Stimulated activated CD4-positive, alpha-beta T cell treated with anti-CD3 and anti-CD28 coated beads, Interleukin-15, amount 100 ng/mL, for 24 hours (primary cell): ENCODE results near the gene SPACA7.

ENCODE experiments used
- DNase-seq: peaks from one replicate; pipeline ENCODE4 v3.0.0-alpha.2; 2020

SPACA7 gene, protein sequence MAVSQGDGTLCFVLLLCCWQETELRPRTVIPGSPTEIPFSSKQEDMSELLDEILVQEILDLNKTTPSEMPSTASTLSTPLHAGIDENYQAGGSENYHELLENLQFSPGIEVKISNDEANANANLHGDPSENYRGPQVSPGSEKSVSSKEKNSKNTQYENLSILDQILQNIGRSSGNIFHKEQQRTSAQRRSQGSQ

DNA sequence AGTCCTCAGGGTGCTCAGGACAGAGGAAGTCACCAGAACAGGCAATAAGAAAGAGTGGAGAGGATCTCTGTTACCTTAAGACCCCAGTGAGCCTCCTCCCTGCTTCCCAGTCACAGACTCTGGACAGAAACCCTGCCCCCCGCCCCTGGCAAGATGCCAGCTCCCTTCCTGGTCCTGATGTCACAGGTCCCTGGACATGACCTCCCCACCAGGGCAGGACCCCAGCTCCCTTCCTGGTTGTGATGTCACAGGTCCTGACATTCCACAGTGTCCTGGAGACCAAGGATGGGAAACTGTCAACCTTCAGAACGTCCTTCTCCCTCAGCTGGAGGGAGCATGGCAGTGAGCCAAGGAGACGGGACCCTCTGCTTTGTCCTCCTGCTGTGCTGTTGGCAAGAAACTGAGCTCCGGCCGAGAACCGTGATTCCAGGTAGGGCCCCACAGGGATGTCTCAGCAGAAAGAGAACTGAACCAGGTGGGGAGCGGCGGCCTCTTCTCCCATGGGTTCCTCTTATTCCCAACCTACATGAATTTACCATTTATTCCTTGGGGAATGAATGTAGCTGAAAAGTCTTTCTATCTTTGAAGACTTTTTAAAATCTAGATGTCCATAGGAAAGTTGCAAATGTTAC, at the start of gene SPACA7:
SPACA7 (plus strand) TSS at position 306 of the 632 bp plus-strand sequence; CDS start at position 337, 31 bp downstream.
- no peak for DNase-seq

DNA sequence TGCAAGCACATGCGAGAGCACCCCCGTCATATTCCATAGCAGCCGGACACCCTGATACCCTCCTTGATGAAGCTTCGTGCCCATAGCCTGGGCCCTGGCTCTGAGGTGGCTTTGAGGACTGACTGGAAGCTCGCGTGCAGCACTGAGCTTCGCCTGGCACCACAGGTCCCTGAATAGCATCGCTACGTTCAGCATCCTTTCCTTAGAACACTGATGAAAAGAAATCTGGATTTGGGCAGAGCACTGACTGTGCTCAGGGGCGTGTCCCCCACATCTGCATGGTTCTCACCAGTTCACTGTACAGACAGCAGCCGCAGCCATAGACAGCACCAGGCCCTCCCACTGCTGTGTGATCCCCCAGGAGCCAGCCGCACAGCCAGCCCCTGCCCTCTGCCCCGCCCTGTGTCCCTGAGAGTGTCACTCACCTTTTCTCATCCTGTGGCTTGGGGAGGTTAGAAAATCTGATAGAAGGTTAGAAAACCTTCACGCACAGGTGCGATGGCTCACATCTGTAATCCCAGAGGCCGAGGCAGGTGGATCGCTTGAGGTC, 49.3 kb upstream of the SPACA7 start:
- no peak for DNase-seq

DNA sequence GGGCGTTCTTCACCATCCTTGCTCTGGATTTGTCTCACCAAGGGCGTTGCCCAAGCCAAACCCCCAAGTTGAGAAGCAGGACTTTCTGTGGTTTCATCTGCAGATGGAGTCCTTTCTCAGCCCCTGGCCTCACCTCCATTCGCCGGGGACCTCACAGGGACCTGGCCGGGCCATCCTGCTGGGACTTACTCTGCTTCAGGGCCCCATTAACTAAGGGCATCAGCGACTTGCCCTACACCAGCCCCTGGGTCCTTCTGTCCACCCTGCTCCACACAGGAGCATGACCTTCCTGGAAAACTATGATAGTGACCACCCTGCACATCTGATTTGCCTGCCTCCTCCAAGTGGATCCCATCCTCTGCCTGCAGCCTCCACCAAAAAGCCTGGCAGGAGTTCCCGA, 47.2 kb upstream of the SPACA7 start:
- DNase-seq, result no peak

DNA sequence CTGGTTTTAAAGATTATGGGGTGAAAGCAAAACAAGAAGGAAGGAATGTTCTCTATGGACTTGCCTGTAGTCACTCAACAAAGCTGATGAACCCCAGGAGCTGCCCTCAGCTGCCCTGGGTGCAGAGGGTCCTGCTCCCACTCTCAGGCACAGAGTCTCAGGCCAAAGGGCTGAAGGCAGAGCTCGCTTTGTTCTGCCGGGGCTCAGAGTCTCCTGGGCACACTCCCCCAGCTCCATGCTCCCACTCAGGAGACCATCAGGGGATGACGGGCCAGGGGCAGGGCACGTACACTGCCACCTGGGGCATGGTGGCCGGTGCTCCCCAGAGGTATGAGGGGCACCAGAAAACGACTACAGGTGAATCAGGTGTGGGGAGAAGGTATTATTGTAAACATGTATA, 46.8 kb upstream of the SPACA7 start:
- no peak for DNase-seq

DNA sequence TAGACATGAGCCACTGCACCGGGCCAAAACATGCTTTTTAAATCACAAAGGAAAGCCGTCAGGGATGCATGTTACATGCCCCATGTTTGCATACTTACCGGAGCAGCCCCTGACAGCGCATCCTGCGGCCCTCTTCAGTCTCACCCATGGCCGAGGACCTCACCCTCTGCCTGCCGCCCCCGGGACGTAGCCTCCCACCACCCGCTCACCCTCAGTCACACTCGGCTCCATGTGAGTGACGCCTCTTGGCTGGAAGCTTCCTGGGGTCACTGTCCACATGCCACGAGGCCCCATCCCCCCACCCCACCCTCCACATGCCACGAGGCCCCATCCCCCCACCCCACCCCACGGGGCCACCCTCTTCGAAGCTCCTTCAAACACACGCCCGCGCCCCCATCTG, 46.1 kb upstream of the SPACA7 start:
- DNase-seq, result no peak

DNA sequence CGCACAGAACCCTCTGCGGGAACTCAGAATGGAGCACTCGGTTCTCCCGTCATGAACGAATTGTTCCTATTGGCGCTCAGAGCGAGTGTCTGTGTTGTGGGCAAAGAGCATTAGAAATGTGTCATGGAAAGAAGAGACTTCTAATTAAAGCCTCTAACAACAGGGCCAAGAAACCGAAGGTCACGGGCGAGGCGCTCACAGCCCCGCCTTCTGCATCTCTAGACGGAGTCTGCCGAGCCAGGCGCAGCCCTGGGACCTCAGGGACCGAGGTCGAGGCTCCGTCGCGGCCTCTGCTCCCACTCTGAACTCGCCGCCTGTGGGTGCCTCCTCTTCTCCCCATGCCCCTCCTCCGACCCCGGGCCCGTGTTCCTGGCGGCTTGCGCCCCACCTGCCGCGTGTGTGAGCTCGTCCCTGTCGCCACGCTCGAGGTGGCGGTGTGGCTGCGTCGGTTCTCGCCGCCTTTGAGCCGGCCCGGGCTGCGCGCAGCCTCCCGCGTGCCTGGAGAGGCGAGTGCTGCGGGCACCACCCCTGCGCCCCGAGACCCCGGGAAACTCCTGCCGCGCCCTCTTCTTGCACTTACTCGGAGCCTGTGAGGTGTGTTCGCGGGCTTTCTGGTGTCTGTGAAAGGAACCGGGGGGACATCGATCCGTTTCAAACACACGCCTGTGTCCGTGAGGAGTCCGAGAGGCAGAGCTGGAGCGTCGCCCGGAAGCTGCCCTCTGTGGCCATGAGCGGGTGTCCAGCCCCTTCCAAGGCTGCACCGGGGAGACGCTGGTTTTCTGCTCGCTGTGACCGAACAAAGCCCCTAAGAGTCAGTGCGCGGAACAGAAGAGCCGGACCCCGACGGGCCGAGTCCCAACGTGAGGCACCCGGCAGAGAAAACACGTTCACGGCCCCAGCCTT, 45.4 kb upstream of the SPACA7 start:
- DNase-seq, result no peak

DNA sequence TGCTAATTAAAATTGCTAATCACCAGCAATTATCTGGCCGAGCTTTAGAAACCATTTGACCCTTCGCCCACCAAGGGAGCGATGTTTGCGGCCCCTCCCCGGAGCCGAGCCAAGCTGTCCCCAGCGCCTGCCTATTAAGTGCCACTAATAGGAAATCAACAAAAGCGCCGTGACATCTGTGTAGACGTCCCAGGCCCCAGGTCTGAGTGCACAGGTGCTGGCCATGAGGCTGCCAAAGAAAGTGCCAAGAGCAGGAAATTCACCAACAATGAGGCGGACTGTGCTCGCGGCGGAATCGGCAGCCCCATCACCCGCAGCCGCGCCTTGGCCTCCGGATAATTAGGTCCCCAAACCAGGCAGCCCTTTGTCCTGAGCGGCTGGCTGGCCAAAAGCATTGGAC, 44.5 kb upstream of the SPACA7 start:
- no peak for DNase-seq

DNA sequence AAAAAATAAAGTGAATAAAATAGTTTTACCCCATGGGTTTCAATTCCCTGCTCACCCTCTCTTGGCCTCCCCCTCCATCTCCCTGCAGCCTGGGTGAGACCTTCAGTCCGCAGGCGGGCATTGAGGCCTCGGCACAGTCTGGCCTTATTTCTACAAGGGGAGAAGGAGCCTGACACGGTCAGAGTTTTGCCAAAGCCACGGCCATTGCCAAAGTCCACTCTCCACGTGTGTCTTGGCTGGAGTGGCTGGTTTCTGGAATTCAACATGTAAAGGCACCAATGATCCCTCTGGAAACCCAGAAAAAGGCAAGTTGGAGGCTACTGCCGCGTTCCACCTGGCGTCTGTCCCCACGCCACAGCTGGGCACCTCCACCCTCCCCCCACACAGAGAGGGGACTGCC, 43.4 kb upstream of the SPACA7 start:
- DNase-seq, result no peak

DNA sequence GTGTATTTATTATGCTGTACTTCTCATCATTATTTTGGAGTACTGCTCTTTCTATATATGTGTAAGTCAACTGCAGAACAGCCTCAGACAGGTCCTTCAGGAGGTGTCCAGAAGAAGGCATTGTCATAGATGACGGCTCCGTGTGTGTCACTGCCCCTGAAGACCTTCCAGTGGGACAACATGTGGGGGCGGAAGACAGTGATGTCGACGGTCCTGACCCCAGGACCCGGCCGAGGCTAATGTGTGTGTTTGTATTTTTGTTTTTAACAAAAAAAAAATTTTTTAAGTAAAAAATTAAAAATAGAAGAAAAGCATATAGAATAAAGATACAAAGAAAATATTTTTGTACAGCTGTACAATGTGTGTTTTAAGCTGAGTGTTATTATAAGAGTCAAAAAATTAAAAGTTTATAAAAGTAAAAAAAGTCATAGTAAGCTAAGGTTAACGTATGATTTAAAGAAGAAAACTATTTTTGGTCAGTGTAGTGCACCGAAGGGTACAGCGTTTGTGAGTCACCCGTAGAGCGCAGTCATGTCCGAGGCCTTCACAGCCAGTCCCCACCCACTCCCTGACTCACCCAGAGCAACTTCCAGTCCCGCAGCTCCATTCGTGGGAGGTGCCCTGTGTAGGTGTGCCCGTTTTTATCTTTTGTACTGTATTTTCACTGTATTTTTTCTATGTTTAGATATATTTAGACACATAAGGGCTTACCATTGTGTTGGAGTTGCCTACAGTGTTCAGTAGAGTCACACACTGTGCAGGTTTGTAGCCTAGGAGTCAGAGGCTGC, 42.2 kb upstream of the SPACA7 start:
- DNase-seq, result no peak

DNA sequence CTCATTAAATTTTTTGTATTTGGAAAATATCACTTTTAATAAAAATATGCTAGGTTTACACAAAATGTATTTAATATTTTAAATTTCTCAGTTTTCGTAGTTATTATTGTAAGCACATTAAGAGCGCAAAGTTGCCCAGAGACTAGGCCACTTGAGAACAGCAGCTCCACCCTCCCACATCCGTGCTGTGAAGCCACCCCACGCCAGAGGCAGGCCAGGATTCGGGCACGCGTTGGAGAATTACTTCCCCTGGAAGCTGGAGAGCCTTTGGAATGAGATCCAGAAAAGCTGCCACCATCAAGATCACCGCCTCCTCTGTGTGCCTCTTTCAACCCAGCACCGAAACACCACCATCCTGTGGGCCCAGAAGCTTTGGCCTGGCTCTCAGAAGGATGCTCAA, 41.0 kb upstream of the SPACA7 start:
- DNase-seq, result no peak

DNA sequence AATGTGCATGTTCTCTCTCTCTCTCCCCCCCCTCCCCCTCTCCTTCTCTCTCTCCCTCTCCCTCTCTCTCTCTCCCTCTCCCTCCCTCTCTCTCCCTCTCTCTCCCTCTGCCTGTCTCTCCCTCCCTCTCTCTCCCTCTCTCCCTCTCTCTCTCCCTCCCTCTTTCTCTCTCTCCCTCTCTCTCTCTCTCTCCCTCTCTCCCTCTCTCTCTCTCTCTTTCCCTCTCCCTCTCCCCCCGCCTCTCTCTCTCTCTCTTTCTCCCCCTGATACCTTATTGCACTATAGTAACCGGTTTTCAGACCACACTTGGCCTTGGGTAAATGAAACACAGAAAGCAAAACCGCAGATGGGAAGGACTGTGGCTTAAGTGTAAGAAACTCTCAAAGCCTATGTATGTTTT, 34.7 kb upstream of the SPACA7 start:
- no peak for DNase-seq

DNA sequence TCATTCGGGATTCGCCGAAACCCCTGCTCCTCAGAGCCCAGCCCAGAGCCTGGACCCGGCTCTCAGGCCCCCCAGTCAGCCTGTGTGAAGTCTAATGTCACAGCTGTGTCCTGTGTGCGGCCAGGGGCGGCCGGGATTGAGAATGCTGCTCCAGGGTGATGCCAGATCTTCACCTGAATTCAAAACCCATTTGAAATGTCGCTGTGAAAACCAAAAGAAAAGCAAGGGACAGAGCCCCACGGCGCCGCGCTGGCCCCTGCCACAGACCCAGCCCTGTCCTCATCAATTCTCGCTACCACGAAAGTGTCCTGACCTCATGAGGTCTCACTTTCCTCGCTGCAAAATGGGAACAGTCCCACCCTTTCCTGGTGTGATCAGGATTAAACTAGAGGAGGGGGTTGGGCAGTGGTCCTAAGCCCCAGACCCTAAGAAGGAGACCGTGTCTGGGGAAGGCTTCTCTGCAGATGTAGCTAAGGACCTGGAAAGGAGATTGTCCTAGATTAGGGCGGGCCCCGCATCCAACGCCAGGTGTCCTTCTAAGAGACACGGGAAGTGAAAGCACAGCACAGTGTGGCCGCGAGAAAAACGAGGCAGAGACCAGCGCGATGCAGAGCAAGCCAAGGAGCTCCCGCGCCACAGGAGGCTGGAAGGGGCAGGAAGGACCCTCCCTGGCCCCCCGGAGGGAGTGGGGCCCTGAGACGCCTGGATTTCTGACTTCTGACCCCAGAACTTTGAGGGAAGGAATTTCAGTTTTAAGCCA, 34.0 kb upstream of the SPACA7 start:
- DNase-seq, result no peak

DNA sequence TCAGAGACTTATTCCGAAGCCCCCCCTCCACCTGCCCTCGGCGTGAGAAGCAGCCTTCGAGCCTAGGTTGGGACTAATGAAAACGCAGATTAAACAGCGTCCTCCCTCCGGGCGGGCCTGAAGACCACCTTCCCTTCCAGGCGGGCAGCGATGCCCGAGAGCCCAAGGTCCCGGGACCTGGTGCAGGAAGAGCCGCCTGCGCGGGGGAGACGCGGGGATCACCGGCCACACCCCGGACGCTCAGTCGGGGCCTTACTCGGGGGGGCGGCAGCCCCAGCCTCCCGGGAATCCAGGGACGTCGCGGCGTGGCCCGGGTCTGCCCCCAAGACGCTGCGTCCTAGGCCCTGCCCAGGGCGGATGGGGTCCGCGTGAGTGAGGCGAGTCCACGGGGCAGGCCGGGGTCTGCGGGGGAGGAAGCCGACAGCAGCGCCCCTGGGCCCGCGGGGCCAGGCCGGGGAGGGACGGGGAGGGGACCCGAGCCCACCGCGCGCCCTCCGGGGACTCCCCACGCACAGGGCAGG, 33.3 kb upstream of the SPACA7 start:
- no peak for DNase-seq

DNA sequence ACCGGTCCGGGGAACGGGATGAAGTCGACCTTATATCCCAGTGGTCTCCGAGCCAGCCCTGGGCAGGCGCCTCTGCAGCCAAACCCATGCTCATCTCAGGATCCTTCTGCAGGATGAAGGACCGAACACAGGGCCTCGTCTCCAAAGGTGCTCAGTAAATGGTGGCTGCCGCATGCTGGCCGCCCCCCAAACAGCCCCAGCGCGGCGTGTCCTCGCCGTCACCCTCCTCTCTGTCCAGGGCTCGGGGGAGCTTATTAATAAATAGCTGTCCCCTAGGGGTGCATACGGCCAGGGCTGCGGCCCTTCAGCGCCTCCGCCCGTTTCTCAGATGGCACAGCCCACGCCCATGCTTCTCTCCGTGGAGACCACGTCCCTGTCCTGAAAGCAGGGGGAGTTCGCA, 32.6 kb upstream of the SPACA7 start:
- no peak for DNase-seq

DNA sequence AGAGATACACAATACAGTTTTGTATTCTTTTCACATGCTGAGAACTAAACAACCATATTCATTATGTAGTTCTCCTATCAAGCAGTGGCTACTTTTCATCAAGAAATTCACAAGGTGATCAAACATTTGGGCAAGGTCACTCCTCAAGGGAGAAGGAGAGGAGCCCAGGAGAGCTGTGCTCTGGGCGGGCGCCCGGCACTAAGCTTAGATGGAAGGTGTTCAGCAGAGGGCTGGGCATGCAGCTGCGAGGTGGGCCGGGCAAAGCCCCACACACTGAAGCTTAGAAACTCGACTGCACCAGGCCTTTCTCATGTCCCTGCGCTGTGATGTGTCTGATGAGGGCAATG, 30.4 kb upstream of the SPACA7 start:
- DNase-seq, result no peak

DNA sequence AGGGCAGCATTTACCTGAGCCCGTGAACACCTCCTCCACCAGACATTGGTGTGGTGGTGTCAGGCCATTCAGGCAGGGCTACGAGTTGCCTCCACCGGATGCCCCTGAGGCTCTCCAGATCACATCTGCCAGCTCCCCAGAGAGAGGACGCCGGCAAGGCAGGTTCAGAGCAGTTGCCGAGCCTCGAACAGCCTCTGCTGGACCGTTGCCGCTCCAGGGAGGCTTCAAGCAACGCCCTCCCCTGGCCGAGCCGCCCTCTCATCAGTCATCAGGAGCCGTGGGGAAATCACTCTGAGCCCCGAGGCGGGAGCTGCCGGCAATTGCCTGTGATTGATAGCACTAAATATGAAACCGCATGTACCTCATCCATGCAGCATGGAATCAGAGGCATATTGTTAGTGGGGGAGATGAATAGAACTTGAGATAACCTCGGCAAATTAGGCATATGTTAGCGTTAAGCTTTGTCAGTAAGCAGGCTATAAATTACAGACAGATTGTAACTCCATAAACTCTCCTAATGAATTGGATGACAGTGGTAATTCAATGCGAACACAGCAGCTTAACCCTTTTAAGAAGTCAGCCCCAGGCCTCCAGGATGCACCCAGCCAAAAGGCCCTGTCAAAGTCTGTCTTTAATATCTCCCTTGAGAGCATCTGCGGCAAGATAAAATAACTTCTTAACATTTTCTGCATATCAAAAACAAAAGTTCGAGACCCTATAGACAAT, 29.8 kb upstream of the SPACA7 start:
- peak; percentile 16 for DNase-seq

DNA sequence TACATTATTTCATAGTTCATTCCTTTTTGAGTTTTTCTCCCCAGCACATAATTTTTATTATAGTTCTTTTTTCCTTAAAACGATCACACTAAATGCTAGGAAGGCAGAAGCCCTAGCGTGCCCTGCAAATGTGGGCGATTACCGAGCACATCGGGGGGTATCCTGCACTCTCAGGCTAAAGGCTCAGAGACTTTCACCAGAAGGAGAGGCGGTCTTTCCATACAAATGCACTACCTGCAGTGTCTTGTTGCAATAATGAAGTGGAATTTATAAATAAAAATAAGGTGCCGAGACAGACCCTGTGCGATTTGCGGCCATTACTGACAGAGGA, 29.3 kb upstream of the SPACA7 start:
- DNase-seq, result no peak

DNA sequence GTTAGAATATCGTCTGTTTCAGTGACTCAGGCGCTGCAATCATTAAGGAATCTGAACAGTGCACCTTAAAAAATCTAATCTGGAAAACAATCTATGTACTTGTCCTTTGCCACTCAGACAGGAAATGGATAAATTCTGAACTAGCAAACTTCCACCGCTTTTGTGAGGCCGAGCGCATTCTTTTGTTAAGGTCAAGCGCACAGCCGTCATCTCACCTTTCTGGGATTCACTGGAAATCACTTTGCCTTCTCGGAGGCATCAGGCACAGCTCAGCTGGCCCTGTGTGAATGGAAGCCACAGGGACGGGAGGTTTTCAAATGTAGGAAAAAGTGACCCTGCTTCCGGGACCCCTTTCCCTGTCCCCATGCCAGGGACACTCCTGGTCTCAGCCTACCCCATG, 28.2 kb upstream of the SPACA7 start:
- no peak for DNase-seq

DNA sequence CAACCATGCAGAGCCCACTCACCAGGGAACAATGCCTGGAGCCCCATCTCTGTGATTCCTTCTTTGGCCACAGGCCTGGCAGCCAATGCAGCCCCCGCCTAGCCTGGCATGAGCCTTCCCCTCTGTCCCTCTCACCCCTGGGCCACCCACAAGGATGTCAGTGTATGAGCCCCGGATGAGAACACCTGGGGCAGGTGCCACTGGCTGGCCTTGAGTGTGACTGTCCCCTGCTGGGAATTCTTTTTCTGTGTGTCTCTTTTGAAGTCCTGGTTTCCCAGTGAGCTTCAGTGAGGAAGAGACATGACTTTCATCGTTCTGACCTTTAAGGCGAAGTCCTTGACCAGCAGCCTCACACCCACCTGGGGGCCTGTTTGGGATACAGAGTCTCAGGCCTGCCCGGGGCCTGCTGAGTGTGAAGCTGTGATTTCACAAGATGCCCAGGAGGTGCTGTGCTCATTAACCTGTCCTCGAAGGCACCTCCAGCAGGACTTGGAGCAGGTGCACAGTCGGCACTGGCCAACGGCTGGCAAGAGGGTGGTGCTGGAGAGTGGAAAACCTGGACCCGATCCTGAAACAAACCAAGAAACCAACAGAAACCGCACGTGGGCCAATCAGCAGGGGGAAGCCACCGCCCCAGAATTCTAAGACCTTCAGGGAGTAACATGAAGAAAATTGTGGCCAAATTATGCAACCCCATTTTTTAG, 27.4 kb upstream of the SPACA7 start:
- no peak for DNase-seq

DNA sequence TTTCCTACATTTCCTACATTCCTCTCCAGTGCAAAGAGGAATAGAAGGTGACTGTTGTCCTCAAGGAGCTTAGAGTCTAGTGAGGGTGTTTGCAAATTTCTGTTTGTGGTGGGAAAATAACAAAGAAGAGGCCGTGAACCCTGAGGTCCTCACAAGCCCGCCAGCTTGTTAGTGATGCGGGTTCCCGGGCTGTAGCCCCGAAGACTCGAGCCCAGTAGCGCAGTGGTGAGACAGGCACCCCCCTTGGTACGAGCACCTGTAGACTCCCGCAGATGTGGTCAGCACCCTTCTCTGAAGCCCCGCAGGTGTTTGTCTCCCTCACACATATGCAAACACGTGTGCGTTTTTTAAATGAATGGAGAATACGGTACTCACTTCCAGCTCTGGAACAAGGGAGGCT, 26.5 kb upstream of the SPACA7 start:
- DNase-seq, result no peak

DNA sequence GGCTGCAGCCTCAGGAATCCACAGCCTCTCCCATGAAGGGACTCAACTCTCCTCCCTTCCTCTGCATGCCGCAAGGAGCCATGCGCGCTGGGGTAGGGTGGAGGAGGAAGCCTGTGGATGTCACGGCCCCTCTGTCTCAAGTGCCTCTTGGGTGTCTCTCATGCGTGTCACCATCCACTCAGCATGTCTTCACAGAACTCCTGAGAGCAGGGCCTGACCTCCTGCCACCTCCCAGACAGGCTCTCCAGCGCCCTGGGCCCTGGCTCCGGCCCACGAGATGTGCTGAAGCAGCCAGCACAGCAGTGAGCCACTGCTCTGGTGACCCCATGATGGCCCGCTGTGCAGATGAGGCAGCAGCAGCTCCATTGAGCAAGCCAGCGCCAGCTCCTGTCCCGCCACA, 25.9 kb upstream of the SPACA7 start:
- DNase-seq, result no peak
